GDM1 (cell line): ENCODE results near the gene PIAS4.

Source experiments
- DNase-seq: peaks from one replicate; lab custom pipeline; 2025; lab: John Stamatoyannopoulos, UW

PIAS4 gene

GRCh38 chr19:4023600-4024398 is 16.3 kb downstream of the PIAS4 start:
- DNase-seq: no peak

- DNase-seq: no peak
These were observed 17.8 kb downstream of the PIAS4 start for GRCh38 chr19:4025317-4025716.

- DNase-seq: no peak
These were observed 19.6 kb downstream of the PIAS4 start for GRCh38 chr19:4027146-4027545.

- no peak for DNase-seq
These were observed 21.1 kb downstream of the PIAS4 start for GRCh38 chr19:4028334-4029246.

- no peak for DNase-seq
These were observed 21.7 kb downstream of the PIAS4 start for GRCh38 chr19:4029247-4029614.

- DNase-seq: no peak
These were observed 23.0 kb downstream of the PIAS4 start for GRCh38 chr19:4030552-4030951.

GRCh38 chr19:4030981-4031380 is 23.4 kb downstream of the PIAS4 start:
- no peak for DNase-seq

- no peak for DNase-seq
These were observed 23.9 kb downstream of the PIAS4 start for GRCh38 chr19:4031420-4031819.

- no peak for DNase-seq
These were observed 24.9 kb downstream of the PIAS4 start for GRCh38 chr19:4032436-4032835.

GRCh38 chr19:4033028-4033956 is 25.8 kb downstream of the PIAS4 start:
- no peak for DNase-seq

GRCh38 chr19:4034048-4035017 is 26.8 kb downstream of the PIAS4 start:
- no peak for DNase-seq

GRCh38 chr19:4035018-4035566 is 27.6 kb downstream of the PIAS4 start:
- no peak for DNase-seq

GRCh38 chr19:4035582-4035981 is 28.0 kb downstream of the PIAS4 start:
- no peak for DNase-seq

- no peak for DNase-seq
These were observed 29.2 kb downstream of the PIAS4 start for GRCh38 chr19:4036576-4037300.

GRCh38 chr19:4037301-4037949 is 29.9 kb downstream of the PIAS4 start:
- DNase-seq: no peak

GRCh38 chr19:4038057-4038456 is 30.5 kb downstream of the PIAS4 start:
- no peak for DNase-seq

GRCh38 chr19:4038661-4039423 is 31.3 kb downstream of the PIAS4 start:
- DNase-seq: no peak

GRCh38 chr19:4042064-4042730 is 34.7 kb downstream of the PIAS4 start:
- no peak for DNase-seq
